Fibroblast of pulmonary artery (primary cell): Measurements from ENCODE around the gene LAMA4.

Source experiments
- DNase-seq: peaks from one replicate; pipeline ENCODE4 v3.0.0-alpha.2; 2010; ENCODE audit warnings: low read depth
- H3K4me3 ChIP-seq: replicated peaks from 2 replicates; pipeline ENCODE4 v1.5.1; 2011; ENCODE audit warnings: low read depth, mild to moderate bottlenecking, control low read depth, low read length, moderate library complexity
- CTCF ChIP-seq: IDR thresholded peaks from 2 replicates; pipeline ENCODE4 v1.5.1; 2011; ENCODE audit warnings: mild to moderate bottlenecking, control low read depth, low read length, inconsistent platforms; ENCODE audit errors: missing control alignments

Gene LAMA4

GRCh38 chr6:112100561-112100960, 153.8 kb downstream of the LAMA4 start:
- TF ChIP-seq CTCF = no peak
- H3K4me3 ChIP-seq = no peak overlapping the region
- DNase-seq = no peak

- no peak overlapping the region for H3K4me3 ChIP-seq
- DNase-seq = no peak
- no peak for TF ChIP-seq CTCF
Observed at GRCh38 chr6:112096901-112097300, 157.5 kb downstream of the LAMA4 start.

DNA sequence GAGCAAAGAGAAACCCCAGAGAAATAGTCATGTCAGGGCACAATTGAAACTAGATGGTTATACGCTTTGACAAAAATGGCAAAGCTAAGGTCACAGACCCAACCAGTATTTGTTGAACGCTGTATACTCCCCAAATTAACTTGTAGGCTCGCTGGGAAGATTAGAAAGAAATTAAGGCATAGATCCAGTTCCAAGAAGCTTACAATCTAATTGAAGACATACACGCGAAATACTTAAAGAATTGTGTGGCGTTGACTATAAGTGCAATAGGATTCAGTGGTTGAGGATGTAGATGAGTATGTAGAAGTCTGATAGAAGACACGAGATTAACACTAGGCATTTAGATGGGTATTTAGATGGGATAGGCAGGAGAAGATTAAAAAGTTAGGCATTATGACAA, 166.5 kb downstream of the LAMA4 start:
- TF ChIP-seq CTCF = no peak
- DNase-seq = no peak
- H3K4me3 ChIP-seq = peak overlapping the region; percentile 90

GRCh38 chr6:112087136-112087911, 167.0 kb downstream of the LAMA4 start, which contains the start of the genes FAM229B and TUBE1:
Gene FAM229B, plus strand, starts transcription at chr6:112087591. Its CDS starts 11,693 bp downstream, at chr6:112099284.
Gene TUBE1, minus strand, starts transcription at chr6:112087482. Its CDS starts 48 bp downstream, at chr6:112087434.
- no peak for TF ChIP-seq CTCF
- peak within 1 kb of the TSS; percentile 90 for H3K4me3 ChIP-seq
- DNase-seq = peak; percentile 99

GRCh38 chr6:112086744-112087135, 167.6 kb downstream of the LAMA4 start:
- peak; percentile 18 for TF ChIP-seq CTCF
- peak; percentile 46 for DNase-seq
- peak overlapping the region; percentile 90 for H3K4me3 ChIP-seq

DNA sequence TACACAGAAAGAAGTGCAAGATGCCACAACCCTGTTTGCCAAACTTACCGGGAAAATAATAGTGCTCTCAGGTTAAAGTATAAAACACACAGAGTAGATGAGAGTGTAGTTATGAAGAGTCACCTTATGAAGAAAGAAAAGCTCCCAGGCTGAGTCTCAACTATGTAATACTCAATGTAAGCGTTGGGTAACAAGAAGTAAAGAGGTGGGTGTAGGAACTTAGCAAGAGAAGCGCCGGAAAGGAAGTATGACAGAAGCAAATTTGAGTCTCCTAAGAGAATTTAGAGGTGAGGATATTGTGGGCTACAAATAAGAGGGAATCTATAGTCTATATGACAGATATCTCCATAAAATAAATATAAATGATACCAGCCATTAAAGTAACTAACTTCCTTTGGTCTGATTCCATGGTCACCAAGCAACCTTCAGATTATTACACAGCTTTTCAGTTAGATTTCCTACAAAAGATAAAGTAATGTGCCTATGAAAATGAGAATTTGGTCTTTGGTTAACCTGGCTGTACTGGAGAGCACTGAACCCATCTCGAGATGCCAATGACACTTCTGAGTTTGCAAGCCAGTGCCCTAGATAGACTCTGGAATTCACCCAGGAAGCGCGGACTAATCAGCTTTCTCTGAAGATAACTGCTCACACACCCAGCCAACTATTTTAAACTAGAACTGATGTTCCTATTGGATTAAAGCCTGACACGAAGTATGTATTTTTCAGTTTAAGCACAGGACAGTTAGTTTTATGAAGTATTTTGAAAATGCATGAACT, 168.9 kb downstream of the LAMA4 start:
- no peak for DNase-seq
- H3K4me3 ChIP-seq = no peak overlapping the region
- TF ChIP-seq CTCF = no peak
